Hematopoietic multipotent progenitor cell treated with erythropoietin and hydrocortisone succinate and interleukin-3 and kit ligand, for 15 days (in vitro differentiated cells): ENCODE measurements around the gene SPINDOC.
"Not testable (repeated sequence)": the region's sequence is repeated elsewhere in the genome, so short reads cannot be mapped to it uniquely, and the experiment has no call there.

Experiments
- DNase-seq: peaks from one replicate; pipeline ENCODE4 v3.0.0-alpha.2; 2015; ENCODE audit warnings: low spot score

The SPINDOC gene

DNA sequence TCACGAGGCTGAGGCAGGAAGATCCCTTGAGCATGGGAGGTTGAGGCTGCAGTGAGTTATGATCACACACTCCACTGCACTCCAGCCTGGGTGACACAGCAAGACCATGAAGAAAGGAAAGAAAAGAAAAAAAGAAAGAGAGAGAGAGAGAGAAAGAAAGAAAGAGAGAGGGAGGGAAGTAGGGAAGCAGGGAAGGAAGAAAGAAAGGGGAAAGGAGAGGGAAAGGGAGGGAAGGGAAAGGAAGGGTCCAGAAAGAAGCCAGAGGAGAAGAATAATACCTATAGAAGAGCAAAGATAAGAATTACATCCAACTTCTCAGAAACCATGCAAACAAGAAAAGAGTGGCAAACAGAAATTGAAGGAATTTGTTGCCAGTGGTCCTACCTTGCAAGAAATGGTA is 27.4 kb upstream of the SPINDOC start:
- DNase-seq, result no peak

DNA sequence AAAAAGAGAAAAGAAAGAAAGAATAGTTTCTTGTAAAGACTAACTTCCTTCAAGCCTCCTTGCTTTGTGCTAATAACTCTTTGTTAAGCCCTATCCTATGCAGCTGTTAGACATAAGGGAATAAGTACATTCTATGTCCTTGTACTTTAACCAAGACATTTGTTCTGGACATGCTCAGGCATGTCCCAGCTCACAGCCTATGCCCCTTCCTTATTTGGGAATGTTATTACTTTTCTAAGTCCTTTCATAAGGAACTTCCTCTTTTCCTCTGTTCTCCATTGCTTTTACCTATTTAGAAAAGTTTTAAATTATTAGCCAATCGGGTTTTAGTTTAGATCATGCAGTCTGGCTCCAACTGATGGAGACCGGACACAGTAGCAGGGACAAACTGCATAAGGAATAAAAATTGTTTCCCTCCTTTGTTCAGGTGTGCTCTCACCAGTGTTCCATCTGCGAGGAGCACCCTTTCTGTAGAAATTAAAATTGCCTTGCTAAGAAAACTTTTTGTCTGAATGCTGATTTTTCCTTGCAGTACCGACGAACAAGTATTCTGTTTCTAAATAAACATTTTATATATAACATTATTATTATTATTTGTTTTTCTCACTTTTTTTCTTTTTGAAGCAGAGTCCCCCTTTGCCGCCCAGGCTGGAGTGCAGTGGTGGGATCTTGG is 21.6 kb upstream of the SPINDOC start:
- DNase-seq, result no peak

DNA sequence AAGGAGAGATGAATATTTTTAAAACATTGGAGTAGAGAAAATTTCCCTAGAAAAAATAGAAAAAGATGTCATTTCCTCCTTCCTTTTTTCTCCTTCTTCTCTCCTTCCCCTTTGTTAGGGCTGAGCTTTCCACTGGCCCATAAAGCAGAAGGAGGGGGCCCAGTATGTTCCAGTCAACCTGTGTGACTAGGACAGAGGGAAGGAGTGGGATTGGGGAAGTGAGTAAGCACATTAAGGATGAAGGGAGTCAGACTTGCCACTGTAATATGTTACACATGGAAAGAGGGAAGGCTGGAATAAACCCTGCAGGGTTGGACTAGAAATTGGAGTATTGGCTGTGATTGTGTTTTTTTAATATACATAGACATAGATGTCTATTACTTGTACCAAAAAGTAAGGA is 20.1 kb upstream of the SPINDOC start:
- no peak for DNase-seq

- DNase-seq, result no peak
Measured at GRCh38 chr11:63795066-63795465, 18.2 kb upstream of the SPINDOC start.

GRCh38 chr11:63800921-63801320 is 12.3 kb upstream of the SPINDOC start:
- no peak for DNase-seq

GRCh38 chr11:63802637-63803414 is 10.4 kb upstream of the SPINDOC start:
- no peak for DNase-seq

DNA sequence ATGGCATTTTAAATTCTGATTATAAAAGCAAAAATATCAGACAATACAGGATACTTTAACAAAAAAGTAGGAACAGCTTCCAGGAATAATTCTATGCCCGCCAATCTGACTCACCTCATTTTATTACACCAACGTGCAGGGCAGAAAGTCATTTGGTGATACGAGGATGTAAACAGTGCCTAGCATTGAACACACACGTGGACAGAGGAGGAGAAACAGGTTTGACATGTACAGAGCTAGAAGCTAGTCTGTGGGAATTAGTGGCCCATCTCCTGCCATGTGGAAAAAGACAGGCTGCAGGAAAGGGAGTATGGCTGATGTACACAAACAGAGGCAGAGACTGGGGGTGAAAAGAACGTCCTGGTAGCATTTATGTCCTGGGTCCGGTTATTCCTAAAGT is 9.0 kb upstream of the SPINDOC start:
- no peak for DNase-seq

GRCh38 chr11:63805844-63806415 is 7.3 kb upstream of the SPINDOC start:
- DNase-seq, result no peak

DNA sequence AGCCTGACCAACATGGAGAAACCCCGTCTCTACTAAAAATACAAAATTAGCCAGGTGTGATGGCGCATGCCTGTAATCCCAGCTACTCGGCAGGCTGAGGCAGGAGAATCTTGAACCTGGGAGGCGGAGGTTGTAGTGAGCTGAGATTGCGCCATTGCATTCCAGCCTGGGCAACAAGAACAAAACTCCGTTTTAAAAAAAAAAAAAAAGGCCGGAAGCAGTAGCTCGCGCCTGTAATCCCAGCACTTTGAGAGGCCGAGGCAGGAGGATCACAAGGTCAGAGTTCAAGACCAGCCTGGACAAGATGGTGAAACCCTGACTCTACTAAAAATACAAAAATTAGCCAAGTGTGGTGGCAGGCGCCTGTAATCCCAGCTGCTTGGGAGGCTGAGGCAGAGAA is 2.9 kb upstream of the SPINDOC start:
- not testable (repeated sequence) for DNase-seq

DNA sequence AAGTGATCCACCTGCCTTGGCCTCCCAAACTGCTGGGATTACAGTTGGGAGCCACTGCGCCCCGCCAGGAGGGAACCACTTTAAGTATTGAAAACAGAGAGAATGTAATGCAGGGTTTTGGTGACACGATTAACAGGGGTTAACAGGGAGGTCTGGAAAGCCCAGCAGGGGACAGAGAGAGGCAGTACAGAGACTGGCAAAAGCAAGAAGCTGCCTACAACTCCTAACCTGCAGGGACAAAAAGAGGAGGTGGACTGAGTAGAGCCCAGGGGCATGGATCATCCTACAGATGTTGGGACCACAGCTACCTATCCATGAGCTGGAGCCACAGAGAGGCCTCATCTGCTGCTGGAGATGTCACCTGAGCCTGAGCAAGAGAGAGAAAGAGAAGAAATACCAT is 1.7 kb upstream of the SPINDOC start:
- no peak for DNase-seq

DNA sequence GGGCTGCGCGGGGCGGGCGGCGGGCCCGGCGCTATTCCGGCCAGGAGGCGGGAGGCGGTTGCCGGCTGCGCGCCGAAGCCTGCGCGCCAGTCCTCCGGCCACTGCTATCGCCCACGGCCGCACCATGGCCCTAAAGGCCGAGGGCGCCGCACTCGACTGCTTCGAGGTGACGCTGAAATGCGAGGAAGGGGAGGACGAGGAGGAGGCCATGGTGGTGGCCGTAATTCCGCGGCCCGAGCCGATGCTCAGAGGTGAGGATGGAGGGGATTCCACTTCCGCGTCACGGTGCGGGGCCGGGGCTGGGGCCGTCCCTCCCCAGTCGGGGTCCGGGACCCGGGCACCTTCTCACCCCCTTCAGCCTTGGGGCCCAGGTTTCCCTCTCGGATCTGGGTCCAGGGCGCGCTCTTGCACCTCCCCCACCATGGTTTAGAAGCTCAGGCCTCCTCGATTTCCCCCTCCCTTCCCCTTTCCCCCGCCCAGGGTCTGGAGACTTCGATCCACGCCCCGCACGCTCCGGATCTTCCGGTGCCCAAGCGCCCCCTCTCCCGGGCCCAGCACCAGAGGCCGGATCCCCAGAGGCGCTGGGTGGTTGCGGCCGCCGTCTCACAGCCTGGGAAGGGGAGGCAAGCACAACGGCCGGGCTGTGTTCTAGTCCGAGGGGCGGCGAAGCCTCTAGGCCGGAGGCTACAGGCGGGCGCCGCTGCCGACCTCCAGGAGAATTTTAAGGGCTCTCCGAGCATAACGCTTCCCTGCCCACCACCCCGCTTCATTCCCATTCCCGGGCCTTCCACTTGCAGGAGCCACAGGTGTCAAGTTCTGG is 517 bp downstream of the SPINDOC start:
- no peak for DNase-seq

- DNase-seq, result no peak
Measured at GRCh38 chr11:63814383-63814736, 1.1 kb downstream of the SPINDOC start.

DNA sequence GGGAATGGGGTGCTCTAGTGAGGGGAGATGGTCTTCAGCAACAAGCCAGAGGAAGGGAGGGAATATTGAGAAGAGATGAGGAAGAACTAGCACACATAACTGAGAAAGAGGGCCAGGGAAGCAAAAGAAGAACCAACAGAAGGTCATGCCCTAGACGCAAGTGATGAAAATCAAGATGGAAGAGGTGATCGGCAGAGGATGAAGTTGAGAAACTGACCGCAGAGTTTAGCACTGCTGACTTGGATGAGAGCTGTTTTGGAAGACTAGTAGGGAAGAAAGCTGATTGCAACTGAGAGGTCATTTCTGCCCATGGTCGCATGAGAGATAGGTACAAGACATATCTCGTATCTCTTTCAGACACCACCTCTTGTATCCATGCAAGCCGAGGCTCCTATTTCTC is 2.9 kb downstream of the SPINDOC start:
- no peak for DNase-seq

- no peak for DNase-seq
Measured at GRCh38 chr11:63816732-63817131, 3.5 kb downstream of the SPINDOC start.

DNA sequence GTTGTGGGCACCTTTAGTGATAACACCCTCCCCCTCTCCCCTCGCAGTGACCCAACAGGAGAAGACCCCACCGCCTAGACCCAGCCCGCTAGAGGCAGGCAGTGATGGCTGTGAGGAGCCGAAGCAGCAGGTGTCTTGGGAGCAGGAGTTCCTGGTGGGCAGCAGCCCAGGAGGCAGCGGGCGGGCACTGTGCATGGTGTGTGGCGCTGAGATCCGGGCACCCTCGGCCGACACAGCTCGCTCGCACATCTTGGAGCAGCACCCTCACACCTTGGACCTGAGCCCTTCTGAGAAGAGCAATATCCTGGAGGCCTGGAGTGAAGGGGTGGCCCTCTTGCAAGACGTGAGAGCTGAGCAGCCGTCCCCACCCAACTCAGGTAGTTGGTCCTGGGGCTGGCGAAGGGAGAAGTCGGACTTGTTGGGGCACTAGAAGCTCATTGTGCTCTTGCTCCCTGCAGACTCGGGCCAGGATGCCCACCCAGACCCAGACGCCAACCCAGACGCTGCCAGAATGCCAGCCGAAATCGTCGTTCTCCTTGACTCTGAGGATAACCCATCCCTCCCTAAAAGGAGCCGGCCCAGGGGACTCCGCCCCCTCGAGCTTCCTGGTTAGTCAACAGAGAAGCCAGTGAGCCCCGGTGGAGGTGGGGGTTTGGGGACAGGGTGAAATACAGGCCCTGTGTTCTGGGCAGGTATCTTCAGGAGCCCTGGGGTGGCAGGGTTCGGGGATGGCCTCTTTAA is 4.7 kb downstream of the SPINDOC start:
- no peak for DNase-seq

DNA sequence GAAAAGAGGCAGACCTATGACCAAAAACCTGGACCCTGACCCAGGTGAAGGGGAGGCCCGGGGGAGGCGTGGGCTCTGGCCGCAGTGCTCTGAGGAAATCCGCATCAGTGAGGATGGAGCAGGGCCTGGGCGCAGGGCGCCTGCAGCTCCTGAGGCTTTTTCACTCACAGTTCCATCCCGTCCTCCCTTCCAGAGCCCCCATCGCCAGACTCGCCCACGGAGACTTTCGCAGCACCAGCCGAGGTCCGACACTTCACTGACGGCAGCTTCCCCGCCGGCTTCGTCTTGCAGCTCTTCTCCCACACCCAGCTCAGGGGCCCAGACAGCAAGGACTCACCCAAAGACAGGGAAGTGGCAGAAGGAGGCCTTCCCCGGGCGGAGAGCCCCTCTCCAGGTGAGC is 5.4 kb downstream of the SPINDOC start:
- DNase-seq, result no peak

- DNase-seq, result no peak
Measured at GRCh38 chr11:63821411-63821810, 8.2 kb downstream of the SPINDOC start.

GRCh38 chr11:63826471-63827190 is 13.4 kb downstream of the SPINDOC start:
- no peak for DNase-seq

GRCh38 chr11:63829823-63830489 is 16.7 kb downstream of the SPINDOC start:
- no peak for DNase-seq

- no peak for DNase-seq
Measured at GRCh38 chr11:63831326-63831725, 18.1 kb downstream of the SPINDOC start.

GRCh38 chr11:63832336-63832735 is 19.1 kb downstream of the SPINDOC start:
- no peak for DNase-seq
